Measurements from ENCODE around the gene NDUFA5.
"Not testable (repeated sequence)": the region's sequence is repeated elsewhere in the genome, so short reads cannot be mapped to it uniquely, and the experiment has no call there.

Gene NDUFA5

DNA sequence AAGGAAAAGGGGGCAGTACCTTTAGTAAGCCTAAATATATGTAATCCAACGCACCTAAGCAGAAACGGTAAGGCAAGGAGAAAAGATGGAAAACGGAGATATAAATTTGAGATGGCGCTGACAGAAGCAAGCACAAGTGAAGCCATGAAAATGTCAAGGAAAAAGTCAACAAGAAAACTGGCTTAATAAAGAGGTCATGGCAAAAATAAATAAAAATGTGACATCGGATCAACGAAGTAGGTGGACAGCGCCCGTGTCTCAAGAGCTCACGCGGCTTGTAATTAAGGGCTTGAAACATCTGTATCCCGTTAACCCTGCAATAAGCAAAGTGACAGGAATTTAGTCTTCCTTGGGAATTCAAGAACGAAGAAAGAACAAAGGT is 611 bp downstream of the NDUFA5 start:
- DNase-seq (ENCODE audit: low spot score): no peak

DNA sequence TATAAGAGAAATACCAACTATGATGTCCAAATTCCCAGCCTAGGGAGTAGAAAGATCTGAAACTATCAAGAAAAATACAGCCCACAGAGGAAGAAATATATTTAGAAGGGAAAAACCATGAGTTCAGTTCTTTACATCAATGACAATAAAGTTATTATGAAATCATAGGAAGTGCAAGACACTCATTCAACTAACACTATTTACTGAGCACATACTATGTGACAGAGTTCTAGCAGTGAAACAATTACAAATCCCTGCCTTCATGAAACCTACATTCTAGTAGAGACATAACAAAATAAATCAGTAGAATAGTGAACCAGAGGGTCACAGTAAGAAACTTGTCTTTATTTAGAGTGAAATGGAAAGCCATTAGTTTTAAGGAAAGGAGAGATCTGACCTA is 2.1 kb downstream of the NDUFA5 start:
- DNase-seq (ENCODE audit: low spot score): no peak

DNA sequence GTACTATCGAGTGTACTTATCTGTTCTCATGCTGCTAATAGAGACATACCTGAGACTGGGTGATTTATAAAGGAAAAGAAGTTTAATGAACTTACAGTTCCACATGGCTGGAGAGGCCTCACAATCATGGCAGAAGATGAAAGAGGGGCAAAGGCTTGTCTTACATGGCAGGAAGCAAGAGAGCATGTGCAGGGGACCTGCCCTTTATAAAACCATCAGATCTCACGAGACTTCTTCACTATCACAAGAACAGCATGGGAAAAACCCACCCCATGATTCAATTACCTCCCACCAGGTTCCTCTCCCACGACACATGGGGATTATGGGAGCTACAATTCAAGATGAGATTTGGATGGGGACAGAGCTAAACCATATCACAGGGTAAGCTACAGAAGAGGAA is 4.5 kb downstream of the NDUFA5 start:
- DNase-seq (ENCODE audit: low spot score): no peak

GRCh38 chr7:123552641-123553040 is 5.0 kb downstream of the NDUFA5 start:
- no peak for DNase-seq (ENCODE audit: low spot score)

DNA sequence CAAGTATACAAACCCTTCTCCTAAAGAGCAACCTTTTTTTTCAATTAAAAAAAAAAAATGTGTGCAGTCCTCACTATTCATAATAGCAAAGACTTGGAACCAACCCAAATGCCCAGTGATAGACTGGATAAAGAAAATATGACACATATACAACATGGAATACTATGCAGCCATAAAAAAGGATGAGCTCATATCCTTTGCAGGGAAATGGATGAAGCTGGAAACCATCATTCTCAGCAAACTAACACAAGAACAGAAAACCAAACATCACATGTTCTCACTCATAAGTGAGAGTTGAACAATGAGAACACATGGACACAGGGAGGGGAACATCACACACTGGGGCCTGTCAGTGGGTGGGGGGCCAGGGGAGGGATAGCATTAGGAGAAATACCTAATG is 5.5 kb downstream of the NDUFA5 start:
- not testable (repeated sequence) for DNase-seq (ENCODE audit: low spot score)

DNA sequence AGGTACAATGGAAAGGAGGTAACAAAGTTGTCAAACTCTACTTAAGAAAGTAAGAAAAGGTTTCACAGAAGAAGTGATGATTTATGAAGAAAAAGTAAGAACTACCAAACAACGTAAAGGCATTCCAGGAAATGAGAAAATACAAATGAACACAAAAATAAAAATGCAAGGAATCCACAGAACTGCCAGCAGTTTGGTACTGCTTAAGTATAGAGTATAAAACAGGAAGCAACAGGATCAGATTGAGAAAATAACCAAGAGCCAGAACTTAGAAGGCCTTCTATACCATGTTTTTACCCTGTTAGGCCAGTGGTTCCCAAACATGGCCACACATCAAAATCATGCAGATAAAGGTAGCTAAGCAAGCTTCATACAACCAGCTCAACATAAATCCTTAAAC is 9.2 kb downstream of the NDUFA5 start:
- no peak for DNase-seq (ENCODE audit: low spot score)

DNA sequence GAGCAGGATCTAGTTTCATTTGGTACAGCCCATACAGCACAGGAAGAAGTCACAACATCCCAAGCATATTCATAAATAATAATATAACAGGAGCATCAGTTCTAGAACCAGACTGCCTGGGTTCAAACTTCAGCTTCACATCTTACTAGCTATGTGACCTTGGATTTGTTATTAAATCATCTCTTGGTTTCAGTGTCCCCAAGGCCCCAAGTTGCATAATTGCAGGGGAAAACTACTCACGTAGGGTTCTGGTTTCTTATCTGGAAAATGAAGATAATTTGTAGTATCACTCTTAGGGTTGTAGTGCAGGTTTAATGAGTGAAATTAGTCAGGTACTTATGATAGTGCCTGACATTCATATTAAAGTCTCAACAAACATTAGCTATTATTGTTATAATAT is 17.7 kb downstream of the NDUFA5 start:
- no peak for DNase-seq (ENCODE audit: low spot score)

DNA sequence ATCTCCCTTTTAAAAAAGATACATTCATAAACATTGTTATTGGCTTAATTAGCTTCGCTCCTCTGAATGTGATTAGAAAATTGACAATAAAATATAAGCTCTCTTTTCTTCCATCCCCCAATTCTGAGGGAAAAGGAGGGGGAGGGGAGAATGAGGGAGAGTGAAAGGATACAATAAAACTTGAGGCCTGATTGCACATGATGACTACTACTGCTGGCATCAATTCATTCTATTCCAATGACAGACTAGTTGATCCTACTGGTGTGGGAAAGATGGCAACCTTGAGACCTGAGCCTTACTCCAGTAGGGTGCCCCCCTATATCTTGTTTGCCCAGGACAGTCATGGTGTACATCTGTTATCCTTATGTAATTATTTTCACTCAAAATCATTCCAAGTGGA is 18.7 kb downstream of the NDUFA5 start:
- DNase-seq (ENCODE audit: low spot score): no peak

DNA sequence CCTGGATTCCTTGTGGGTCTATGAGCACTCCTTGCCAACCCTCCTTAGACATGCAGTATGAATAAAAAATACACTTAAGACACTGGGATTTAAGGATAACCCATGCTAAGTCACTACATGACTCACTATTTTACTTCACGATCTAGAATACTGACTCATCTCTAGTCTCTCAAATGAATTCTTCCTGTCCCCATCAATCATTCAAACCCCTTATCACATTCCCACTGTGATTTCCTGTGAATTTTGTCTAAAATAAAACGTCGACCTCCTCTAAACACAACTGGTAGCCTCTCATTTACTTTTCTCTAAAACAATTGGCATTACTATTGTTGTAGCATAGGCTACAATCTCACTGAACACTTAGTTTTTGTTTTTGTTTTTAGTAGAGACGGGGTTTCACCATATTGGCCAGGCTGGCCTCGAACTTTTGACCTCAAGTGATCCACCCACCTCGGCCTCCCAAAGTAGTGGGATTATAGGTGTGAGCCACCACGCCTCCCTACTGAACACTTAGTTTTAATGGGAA is 19.4 kb downstream of the NDUFA5 start:
- no peak for DNase-seq (ENCODE audit: low spot score)

DNA sequence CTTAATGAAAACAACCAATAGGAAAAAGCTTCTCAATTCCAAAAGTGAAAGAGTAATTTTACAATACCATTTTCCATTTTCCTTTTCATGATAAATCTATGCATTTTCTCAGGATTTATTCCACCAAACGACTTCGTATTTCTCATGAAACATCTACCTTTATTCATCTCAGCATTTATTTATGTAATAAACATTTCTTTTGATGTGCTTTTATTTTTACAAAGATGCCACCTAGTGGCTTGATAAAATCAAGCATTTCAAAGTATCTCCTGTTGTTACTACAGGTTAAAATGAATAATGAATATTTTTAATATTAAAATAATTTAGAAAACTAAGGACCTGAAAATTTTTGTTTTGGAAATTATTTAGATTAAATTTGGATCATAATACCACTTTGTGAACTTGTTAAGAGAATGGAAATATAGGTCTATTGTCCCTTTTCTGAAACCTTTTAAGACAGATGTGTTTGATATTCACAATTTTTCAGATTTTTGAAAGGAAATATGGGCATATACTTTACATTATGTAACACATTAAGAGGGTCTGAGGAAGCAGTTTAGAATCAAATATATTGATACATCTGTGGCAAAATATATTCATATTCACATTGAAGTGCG is 20.5 kb downstream of the NDUFA5 start:
- peak; percentile 34 for DNase-seq (ENCODE audit: low spot score)

- DNase-seq (ENCODE audit: low spot score): no peak
Measured at GRCh38 chr7:123535517-123535916, 22.1 kb downstream of the NDUFA5 start.

DNA sequence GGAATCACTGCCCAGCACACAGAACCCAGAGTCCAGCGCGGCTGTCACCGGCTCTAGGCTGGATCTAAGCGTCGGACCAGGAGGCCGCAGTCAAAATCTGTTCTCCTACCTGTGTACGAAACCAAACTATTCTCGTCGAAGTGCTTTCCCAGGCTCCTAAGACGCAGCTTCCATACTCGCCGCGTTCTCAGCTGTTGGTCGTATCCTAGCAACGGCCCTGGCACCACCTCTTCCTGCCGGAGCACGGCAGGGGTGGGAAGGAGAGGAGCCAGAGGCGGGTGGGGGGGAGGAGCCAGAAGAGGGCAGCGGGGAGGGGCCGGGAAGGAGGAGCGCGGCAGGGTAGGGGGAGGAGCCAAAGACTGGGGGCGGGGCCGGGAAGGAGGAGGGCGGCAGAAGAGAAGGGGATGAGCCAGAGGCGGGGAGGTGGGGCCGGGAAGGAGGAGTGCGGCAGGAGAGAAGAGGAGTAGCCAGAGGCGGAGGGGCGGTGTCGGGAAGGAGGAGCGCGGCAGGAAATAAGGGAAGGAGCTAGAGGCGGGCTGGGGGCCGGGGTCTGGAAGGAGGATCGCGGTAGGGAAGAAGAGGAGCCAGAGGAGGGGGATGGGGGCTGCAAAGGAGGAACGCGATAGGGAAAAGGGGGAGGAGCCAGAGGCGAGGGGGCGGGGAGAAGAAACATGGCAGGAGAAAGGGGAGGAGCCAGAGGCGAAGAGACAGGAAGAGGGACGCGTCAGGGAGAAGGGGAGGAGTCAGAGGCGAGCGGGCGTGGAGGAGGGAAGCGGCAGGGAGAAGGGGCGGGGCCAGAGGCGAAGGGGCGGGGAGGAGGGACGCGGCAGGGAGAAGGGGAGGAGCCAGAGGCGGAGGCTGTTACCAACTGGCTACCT is 23.0 kb downstream of the NDUFA5 start, which contains the start of gene IQUB:
IQUB (minus strand) TSS at position 213 of the 878 bp plus-strand sequence. CDS start 22,255 bp downstream, outside the sequence.
- peak; percentile 99 for DNase-seq (ENCODE audit: low spot score)

DNA sequence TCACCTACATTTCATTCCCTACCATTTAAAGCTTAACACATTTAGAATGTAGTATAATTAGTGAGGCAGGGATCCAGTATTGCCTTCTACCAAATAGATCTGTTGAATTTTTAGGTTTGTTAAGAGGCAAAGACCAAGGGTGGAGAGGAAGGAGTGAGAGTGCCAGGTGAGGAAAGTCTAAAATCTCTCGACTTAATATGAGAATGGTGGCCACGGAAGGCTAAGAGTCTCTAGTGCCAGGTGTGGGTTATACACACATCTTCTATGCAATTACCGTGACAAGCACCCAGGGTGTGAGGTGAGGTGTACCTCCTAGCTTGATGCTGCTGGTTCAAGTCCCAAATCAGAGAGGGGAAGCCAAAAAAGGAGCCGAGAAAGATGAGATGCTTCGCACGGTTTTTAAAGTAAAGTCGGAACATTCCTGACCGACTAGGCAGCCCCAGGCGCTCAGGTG is 23.7 kb downstream of the NDUFA5 start:
- no peak for DNase-seq (ENCODE audit: low spot score)

GRCh38 chr7:123533553-123533917 is 24.1 kb downstream of the NDUFA5 start:
- DNase-seq (ENCODE audit: low spot score): no peak

GRCh38 chr7:123532788-123533552 is 24.6 kb downstream of the NDUFA5 start:
- DNase-seq (ENCODE audit: low spot score): peak; percentile 36

DNA sequence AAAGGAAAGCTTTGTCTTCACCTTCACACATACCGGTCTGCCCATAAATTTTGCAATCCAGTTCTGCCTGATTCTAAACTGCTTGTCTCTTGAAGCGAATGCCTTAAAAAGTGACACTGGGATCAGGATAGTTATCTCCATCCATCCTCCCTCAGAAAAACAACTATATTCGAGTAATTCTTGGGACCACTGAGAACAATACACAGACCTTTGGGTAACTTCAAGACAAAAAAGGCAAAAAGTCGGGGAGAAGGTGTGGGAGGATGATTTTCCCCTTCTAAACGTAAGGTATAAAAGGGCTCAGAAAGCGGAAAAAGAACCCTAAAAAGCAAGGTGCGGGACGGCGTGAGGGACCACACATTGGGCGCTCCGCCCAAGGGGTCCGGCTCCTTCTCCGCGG is 25.3 kb downstream of the NDUFA5 start:
- DNase-seq (ENCODE audit: low spot score): not testable (repeated sequence)

DNA sequence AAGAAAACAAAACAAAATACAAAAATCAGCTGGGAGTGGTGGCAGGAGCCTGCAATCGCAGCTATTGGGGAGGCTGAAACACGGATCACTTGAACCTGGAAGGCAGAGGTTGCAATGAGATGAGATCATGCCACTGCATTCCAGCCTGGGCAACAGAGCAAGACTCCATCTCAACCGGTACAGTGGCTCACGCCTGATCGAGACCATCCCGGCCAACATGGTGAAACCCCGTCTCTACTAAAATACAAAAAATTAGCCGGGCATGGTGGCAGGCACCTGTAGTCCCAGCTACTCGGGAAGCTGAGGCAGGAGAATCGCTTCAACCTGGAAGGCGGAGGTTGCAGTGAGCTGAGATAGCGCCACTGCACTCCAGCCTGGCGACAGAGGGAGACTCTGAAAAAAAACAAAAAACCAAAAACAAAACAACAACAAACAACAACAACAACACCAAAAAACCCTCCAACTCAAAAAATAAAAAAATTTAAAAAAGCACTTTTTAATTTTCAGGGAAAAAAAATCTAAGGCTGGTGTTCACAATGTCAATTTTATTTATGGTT is 27.5 kb downstream of the NDUFA5 start:
- DNase-seq (ENCODE audit: low spot score): not testable (repeated sequence)

DNA sequence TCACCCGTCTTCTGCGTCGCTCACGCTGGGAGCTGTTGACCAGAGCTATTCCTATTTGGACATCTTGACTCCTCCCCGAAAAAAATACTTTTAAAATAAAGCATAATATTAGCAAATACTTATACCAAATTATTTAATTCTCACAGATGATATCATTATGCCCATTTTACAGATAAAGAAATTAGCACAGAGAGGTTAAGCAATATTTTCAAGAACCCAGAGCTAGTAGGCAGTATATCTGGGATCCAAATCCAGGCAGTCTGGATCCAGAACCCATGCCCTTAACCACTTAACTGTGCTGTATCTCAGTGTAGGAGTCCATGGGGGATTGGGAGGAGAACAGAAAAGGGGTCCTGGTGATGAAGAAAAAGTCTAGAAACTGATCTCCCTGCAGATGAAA is 29.4 kb downstream of the NDUFA5 start:
- DNase-seq (ENCODE audit: low spot score): no peak

GRCh38 chr7:123527712-123528225 is 29.8 kb downstream of the NDUFA5 start:
- not testable (repeated sequence) for DNase-seq (ENCODE audit: low spot score)

DNA sequence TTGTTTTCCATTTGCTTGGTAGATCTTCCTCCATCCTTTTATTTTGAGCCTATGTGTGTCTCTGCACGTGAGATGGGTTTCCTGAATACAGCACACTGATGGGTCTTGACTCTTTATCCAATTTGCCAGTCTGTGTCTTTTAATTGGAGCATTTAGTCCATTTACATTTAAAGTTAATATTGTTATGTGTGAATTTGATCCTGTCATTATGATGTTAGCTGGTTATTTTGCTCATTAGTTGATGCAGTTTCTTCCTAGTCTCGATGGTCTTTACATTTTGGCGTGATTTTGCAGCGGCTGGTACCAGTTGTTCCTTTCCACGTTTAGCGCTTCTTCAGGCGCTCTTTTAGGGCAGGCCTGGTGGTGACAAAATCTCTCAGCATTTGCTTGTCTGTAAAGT is 31.1 kb downstream of the NDUFA5 start:
- not testable (repeated sequence) for DNase-seq (ENCODE audit: low spot score)

- DNase-seq (ENCODE audit: low spot score): no peak
Measured at GRCh38 chr7:123522066-123522465, 35.6 kb downstream of the NDUFA5 start.

- DNase-seq (ENCODE audit: low spot score): no peak
Measured at GRCh38 chr7:123505221-123505620, 52.4 kb downstream of the NDUFA5 start.

Data from globus pallidus (tissue), 1 donor.